OCI-LY3 (cell line): Measurements from ENCODE around the gene FBP1.
"Not testable (repeated sequence)": the region's sequence is repeated elsewhere in the genome, so short reads cannot be mapped to it uniquely, and the experiment has no call there.

Source experiments
- EZH2phosphoT487 ChIP-seq: fragments of 200-600 bp; shearing (Covaris generic); IDR thresholded peaks from 2 replicates; pipeline ENCODE4 v1.6.1; 2018; ENCODE audit warnings: antibody characterized with exemption, mixed run types, low read depth
- TF ChIP-seq, protein P1 (sequence below): fragments of 200-600, 300-600 bp; sonication (generic); IDR thresholded peaks from 2 replicates; pipeline ENCODE4 v1.5.1; 2014; ENCODE audit warnings: antibody characterized with exemption, low read length, low read depth

- TF ChIP-seq, protein P1, sequence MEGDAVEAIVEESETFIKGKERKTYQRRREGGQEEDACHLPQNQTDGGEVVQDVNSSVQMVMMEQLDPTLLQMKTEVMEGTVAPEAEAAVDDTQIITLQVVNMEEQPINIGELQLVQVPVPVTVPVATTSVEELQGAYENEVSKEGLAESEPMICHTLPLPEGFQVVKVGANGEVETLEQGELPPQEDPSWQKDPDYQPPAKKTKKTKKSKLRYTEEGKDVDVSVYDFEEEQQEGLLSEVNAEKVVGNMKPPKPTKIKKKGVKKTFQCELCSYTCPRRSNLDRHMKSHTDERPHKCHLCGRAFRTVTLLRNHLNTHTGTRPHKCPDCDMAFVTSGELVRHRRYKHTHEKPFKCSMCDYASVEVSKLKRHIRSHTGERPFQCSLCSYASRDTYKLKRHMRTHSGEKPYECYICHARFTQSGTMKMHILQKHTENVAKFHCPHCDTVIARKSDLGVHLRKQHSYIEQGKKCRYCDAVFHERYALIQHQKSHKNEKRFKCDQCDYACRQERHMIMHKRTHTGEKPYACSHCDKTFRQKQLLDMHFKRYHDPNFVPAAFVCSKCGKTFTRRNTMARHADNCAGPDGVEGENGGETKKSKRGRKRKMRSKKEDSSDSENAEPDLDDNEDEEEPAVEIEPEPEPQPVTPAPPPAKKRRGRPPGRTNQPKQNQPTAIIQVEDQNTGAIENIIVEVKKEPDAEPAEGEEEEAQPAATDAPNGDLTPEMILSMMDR = not testable (repeated sequence)
- TF ChIP-seq EZH2phosphoT487 = not testable (repeated sequence)
Observed at GRCh38 chr9:94592683-94593082, 46.6 kb downstream of the FBP1 start.
